Measurements from ENCODE around the gene MAN1A1. TPM values are rescaled to one million over a fixed set of nuclear protein-coding genes. Genes with fewer than 3 reads are reported as not detected.
A peak's percentile ranks its signal among the peaks of the same experiment; 100 is the strongest.
"Not testable (repeated sequence)": the region's sequence is repeated elsewhere in the genome, so short reads cannot be mapped to it uniquely, and the experiment has no call there.

The MAN1A1 gene
- total RNA-seq, 1 donor from 2014 or later, result 19.7 TPM

DNA sequence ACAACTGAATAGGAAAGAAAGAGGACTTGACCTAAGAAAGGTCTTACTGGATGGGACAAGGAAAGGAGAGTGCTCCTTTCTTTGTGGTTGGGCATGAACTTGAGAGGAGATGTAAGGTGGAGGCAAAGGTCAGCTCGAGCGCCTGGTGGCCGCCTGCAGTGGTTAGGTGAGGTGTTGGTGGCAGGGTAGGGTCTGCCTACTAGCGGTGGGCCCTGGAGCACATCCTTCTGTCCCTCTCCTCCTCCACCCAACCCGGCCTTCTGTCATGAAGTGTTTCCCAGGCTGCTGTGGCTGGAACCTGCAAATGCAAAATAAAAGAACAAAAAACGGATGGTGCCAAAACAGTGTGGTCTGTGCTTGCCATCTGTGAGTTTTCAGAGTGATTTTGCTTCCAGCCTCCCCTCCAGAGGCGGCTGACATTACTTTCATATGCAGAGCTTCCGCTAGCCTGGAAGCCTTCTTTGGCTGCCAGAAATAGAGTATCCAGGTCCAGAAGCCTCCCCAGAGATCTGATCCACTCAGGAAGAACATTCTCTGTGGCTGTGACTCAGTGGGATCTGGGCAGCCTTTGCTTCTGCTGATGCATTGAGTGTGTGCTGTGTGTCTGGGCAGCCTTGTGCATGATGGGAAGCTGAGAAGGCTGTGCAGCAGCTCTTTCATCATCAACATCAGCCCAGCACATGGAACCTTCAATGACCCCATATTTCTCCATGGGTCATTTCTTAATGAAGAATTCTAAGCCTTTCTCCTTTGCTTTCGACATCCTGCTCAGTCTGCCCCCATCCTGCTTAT is 191.3 kb downstream of the MAN1A1 start:
- no peaks in the 10 kb centered on the region for H3K9me3 ChIP-seq (replicated peaks)
- peak overlapping the region; percentile 53 for H3K27ac ChIP-seq (replicated peaks)
- no peak overlapping the region for H3K4me3 ChIP-seq
- no peaks in the 10 kb centered on the region for H3K4me1 ChIP-seq
- intact Hi-C loops (cut with micrococcal nuclease), result no loop called here
- H3K27me3 ChIP-seq (ENCODE audit: low read depth), result peaks cover 5% of the 10 kb centered on the region
- DNase-seq, result peak; percentile 42
- TF ChIP-seq, protein P1, sequence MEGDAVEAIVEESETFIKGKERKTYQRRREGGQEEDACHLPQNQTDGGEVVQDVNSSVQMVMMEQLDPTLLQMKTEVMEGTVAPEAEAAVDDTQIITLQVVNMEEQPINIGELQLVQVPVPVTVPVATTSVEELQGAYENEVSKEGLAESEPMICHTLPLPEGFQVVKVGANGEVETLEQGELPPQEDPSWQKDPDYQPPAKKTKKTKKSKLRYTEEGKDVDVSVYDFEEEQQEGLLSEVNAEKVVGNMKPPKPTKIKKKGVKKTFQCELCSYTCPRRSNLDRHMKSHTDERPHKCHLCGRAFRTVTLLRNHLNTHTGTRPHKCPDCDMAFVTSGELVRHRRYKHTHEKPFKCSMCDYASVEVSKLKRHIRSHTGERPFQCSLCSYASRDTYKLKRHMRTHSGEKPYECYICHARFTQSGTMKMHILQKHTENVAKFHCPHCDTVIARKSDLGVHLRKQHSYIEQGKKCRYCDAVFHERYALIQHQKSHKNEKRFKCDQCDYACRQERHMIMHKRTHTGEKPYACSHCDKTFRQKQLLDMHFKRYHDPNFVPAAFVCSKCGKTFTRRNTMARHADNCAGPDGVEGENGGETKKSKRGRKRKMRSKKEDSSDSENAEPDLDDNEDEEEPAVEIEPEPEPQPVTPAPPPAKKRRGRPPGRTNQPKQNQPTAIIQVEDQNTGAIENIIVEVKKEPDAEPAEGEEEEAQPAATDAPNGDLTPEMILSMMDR (IDR thresholded peaks at IDR 0.05; ENCODE audit: borderline replicate concordance), result no peak
- H3K36me3 ChIP-seq, result no peaks in the 10 kb centered on the region

DNA sequence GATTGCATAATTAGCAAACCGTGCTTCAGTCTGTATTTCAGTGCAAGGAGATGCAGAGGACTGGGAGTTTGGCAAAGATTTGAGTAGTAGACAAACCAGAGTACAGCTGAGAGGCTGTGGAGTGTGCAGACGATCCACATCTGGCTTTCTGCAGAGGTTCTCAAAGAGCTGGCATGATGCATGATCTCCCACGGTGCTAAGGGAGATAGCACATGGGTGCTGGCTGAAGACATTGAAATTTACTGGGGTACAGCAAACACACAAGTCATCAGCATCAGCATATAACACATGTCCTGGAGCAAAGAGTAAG is 192.1 kb downstream of the MAN1A1 start:
- peaks cover 5% of the 10 kb centered on the region for H3K27me3 ChIP-seq (ENCODE audit: low read depth)
- intact Hi-C loops (cut with micrococcal nuclease), result no loop called here
- H3K27ac ChIP-seq (replicated peaks), result peak overlapping the region; percentile 53
- H3K4me1 ChIP-seq, result no peaks in the 10 kb centered on the region
- no peaks in the 10 kb centered on the region for H3K9me3 ChIP-seq (replicated peaks)
- no peaks in the 10 kb centered on the region for H3K36me3 ChIP-seq
- H3K4me3 ChIP-seq, result no peak overlapping the region
- DNase-seq, result no peak
- TF ChIP-seq, protein P1 (IDR thresholded peaks at IDR 0.05; ENCODE audit: borderline replicate concordance), result no peak

DNA sequence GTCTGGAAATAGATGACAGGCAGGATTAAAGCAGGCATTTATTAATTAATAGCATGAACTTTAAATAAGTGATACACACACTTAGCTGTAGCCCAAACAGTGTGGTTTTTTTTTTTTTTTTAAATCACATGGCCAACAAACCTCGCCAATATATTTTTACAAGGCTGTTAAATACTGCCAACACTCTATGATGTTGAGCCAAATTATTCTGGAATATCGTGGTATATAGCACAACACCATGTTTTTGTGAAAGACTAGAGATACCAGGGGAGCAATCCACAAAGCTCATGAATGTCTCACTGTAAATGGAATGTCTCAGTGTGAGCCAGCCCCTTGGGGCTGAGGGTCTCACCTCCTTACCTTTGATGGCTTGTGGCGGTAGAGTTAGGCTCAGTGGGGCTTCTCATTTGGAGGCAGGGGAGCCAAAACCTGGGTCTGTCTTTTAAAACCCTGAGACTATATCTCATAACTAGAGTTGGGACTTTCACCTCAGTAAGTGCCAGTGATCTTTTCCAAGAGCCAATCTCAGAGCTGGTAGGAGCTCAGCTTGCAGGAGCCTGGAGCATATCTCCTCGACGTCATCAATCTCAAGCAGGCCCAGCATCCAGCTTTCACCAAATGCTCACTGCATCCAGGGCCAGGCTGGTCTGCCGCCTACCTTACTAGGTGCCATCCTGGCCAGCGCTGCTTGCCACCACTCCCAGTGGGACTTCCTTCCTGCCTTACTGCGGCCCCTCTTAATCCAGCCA is 192.6 kb downstream of the MAN1A1 start:
- Histone ChIP-seq H3K4me1 (no peaks in the 10 kb centered on the region), H3K9me3 (replicated peaks) (no peaks in the 10 kb centered on the region), H3K36me3 (no peaks in the 10 kb centered on the region), H3K27ac (replicated peaks) (peak overlapping the region; percentile 53), H3K4me3 (no peak overlapping the region), H3K27me3 (ENCODE audit: low read depth) (peaks cover 5% of the 10 kb centered on the region)
- no peak for DNase-seq
- TF ChIP-seq, protein P1 (IDR thresholded peaks at IDR 0.05; ENCODE audit: borderline replicate concordance), result no peak
- intact Hi-C loops (cut with micrococcal nuclease), result no loop called here

DNA sequence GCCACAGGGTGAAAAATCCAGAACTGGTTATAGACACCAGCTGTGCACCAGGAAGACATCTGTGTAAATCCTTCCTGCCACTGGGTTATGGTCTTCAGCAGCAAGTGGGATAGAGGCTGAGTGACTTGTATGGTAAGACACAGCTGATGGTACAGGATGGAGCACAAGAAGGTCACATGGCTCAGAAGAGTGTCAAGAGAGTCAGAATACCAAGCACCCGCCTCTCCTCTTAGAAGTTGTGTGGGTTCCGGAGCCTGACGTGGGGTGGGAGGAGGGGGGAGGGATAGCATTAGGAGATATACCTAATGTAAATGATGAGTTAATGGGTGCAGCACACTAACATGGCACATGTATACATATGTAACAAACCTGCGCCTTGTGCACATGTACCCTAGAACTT is 193.5 kb downstream of the MAN1A1 start:
- H3K9me3 ChIP-seq (replicated peaks); H3K27ac ChIP-seq (replicated peaks); H3K4me1 ChIP-seq; H3K27me3 ChIP-seq (ENCODE audit: low read depth); DNase-seq; H3K4me3 ChIP-seq; intact Hi-C loops (cut with micrococcal nuclease); H3K36me3 ChIP-seq: not testable (repeated sequence)

DNA sequence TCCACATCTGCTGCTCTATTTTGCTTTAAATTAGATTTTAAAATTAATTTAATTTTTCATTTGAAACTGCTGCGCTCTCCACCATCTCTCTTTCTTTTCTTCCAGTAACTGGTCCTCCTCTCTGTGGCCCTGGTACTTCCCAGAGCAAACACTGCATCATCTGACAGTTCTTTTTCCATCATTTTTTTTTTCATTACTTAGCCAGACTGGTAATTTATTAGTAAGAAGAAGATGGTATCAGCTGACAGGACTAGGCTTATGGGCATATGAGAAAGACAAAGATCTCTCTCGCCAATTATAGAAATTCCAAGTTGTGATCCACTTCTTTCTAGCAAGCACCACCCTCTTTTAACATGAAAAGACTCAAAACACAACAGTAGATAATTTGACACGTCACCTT is 197.4 kb downstream of the MAN1A1 start:
- no peaks in the 10 kb centered on the region for H3K9me3 ChIP-seq (replicated peaks)
- H3K4me1 ChIP-seq, result peaks cover 20% of the 10 kb centered on the region
- no peak for DNase-seq
- H3K4me3 ChIP-seq, result no peak overlapping the region
- TF ChIP-seq, protein P1 (IDR thresholded peaks at IDR 0.05; ENCODE audit: borderline replicate concordance), result no peak
- intact Hi-C loops (cut with micrococcal nuclease), result no loop called here
- H3K36me3 ChIP-seq, result no peaks in the 10 kb centered on the region
- H3K27ac ChIP-seq (replicated peaks), result no peak overlapping the region
- peaks cover 5% of the 10 kb centered on the region for H3K27me3 ChIP-seq (ENCODE audit: low read depth)

Measured in left ventricle myocardium inferior (tissue), 1 donor.